IMR-90 (cell line): Measurements from ENCODE around the gene RNF225.

ENCODE experiments used
- BHLHE40 ChIP-seq: fragments of 150-350 bp; IDR thresholded peaks from 2 replicates; pipeline ENCODE4 v1.6.1; 2016; ENCODE audit warnings: mild to moderate bottlenecking, low read depth, low read length
- CEBPB ChIP-seq: IDR thresholded peaks from 2 replicates; pipeline ENCODE4 v1.6.1; 2012; ENCODE audit warnings: low read depth, low read length, improper control_type of control experiment
- CHD1 ChIP-seq: IDR thresholded peaks from 2 replicates; pipeline ENCODE4 v1.6.1; 2012; ENCODE audit warnings: low read depth, low read length, improper control_type of control experiment
- CTCF ChIP-seq: conservative IDR thresholded peaks from 2 replicates; pipeline ENCODE4 v1.5.1; 2012; ENCODE audit warnings: mild to moderate bottlenecking, low read depth, low read length, improper control_type of control experiment
- MXI1 ChIP-seq: IDR thresholded peaks from 2 replicates; pipeline ENCODE4 v1.6.1; 2012; ENCODE audit warnings: low read depth, mild to moderate bottlenecking, low read length, moderate library complexity, borderline replicate concordance
- POLR2A ChIP-seq: IDR thresholded peaks from 2 replicates; pipeline ENCODE4 v1.6.1; 2012; ENCODE audit warnings: mild to moderate bottlenecking, low read depth, low read length
- RAD21 ChIP-seq: IDR thresholded peaks from 2 replicates; pipeline ENCODE4 v1.6.1; 2012; ENCODE audit warnings: low read length, improper control_type of control experiment
- RFX5 ChIP-seq: IDR thresholded peaks from 2 replicates; pipeline ENCODE4 v1.8.0; 2012; ENCODE audit warnings: low read depth, mild to moderate bottlenecking, low read length, moderate library complexity
- SMC3 ChIP-seq: fragments of 150-350 bp; IDR thresholded peaks from 2 replicates; pipeline ENCODE4 v1.6.1; 2016; ENCODE audit warnings: low read depth, mild to moderate bottlenecking, antibody characterized with exemption, low read length, moderate library complexity

- TF ChIP-seq POLR2A (no peak), CTCF (no peak), BHLHE40 (no peak), CEBPB (peak; percentile 60), RAD21 (no peak), RFX5 (no peak), MXI1 (no peak), SMC3 (no peak), CHD1 (no peak)
Measured at GRCh38 chr19:58374200-58374599, 21.3 kb upstream of the RNF225 start.
